Nephron (organoid): ENCODE data around the gene UBXN11.

ENCODE experiments used
- H3K27ac Mint-ChIP-seq, 3 experiments: 2 replicates each; pipeline ENCODE4 v1.8.0; 2020; ENCODE audit warnings: mixed read lengths in 3 of 3, mild to moderate bottlenecking in 2 of 3, moderate library complexity in 1 of 3
- H3K27me3 Mint-ChIP-seq: 2 replicates; pipeline ENCODE4 v1.8.0; 2021; ENCODE audit warnings: low read depth, mild to moderate bottlenecking, moderate library complexity, mixed read lengths
- H3K36me3 Mint-ChIP-seq: 2 replicates; pipeline ENCODE4 v1.8.0; 2020; ENCODE audit warnings: low read depth, mixed read lengths
- H3K4me1 Mint-ChIP-seq: 2 replicates; pipeline ENCODE4 v1.8.0; 2020; ENCODE audit warnings: mixed read lengths
- H3K4me3 Mint-ChIP-seq, 3 experiments: 2 replicates each; pipeline ENCODE4 v1.8.0; 2020; ENCODE audit warnings: mild to moderate bottlenecking in 3 of 3, mixed read lengths in 3 of 3, moderate library complexity in 2 of 3
- H3K9me3 Mint-ChIP-seq: 2 replicates; pipeline ENCODE4 v1.8.0; 2020; ENCODE audit warnings: mixed read lengths
- TF ChIP-seq, protein P1 (sequence below), 3 experiments: fragments of 200-600 bp; sonication (generic); IDR thresholded peaks; one replicate each; pipeline ENCODE4 v1.5.0; 2021; ENCODE audit warnings: antibody characterized with exemption in 3 of 3; ENCODE audit not compliant: unreplicated experiment in 3 of 3

Gene UBXN11

DNA sequence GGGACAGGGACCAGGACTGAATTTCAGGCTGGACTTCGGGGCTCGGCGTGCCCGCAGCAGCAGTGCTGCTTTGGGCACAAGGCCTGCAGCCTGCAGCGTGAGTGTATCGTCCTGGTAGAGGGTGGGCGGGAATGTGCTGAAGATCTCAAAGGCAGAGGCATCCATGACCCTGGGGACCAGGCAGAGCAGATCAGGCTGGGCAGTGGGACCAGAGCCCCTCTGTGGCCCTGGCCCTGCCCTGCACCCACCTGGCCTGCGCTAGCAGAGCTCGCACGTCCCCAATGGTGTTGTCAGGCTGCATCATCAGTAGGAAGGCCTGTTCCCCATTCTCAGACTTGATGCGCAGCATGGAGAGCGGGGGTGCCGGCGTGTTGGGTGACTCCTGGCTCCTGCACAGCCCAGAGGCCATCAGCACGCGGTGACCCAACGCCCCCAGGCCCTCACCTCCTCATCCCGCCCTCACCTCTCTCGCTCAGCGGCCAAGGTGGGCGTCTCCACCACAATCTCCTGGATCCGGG lies 24.0 kb downstream of the UBXN11 start:
- H3K27ac Mint-ChIP-seq, result no peak overlapping the region
- H3K4me3 Mint-ChIP-seq, result peak overlapping the region in 2 of 3 experiments; percentile 16 to 42
- peaks cover 9% of the 10 kb centered on the region for H3K36me3 Mint-ChIP-seq
- H3K27me3 Mint-ChIP-seq, result peaks cover 5% of the 10 kb centered on the region
- TF ChIP-seq, protein P1, sequence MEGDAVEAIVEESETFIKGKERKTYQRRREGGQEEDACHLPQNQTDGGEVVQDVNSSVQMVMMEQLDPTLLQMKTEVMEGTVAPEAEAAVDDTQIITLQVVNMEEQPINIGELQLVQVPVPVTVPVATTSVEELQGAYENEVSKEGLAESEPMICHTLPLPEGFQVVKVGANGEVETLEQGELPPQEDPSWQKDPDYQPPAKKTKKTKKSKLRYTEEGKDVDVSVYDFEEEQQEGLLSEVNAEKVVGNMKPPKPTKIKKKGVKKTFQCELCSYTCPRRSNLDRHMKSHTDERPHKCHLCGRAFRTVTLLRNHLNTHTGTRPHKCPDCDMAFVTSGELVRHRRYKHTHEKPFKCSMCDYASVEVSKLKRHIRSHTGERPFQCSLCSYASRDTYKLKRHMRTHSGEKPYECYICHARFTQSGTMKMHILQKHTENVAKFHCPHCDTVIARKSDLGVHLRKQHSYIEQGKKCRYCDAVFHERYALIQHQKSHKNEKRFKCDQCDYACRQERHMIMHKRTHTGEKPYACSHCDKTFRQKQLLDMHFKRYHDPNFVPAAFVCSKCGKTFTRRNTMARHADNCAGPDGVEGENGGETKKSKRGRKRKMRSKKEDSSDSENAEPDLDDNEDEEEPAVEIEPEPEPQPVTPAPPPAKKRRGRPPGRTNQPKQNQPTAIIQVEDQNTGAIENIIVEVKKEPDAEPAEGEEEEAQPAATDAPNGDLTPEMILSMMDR (IDR thresholded peaks at IDR 0.05; ENCODE audit: unreplicated experiment in 3 of 3), result no peak
- no peaks in the 10 kb centered on the region for H3K9me3 Mint-ChIP-seq
- H3K4me1 Mint-ChIP-seq, result peaks cover 62% of the 10 kb centered on the region

DNA sequence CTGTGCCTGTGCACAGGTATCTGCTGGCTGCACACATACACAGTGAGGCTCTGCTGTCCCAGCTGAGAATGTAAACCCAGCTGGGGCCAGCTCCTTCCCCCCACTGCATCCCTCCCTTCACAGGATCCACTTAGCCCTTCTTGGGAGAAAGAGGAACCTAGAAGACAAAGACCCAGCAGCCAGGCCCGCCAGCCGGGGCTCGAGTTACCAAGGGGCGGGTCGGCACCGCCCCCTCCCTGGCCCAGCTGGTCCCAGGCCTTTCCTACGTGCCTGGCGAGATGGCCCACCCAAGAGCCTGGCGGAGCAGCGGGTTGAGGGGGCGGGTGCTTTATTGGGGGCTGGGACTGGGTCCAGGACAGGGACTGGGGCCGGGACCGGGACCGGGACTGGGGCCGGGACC lies 24.5 kb downstream of the UBXN11 start:
- H3K36me3 Mint-ChIP-seq, result peaks cover 11% of the 10 kb centered on the region
- H3K9me3 Mint-ChIP-seq, result no peaks in the 10 kb centered on the region
- peaks cover 57% of the 10 kb centered on the region for H3K4me1 Mint-ChIP-seq
- H3K27ac Mint-ChIP-seq, result peak overlapping the region; percentile 72 to 90 (median 74)
- TF ChIP-seq, protein P1 (IDR thresholded peaks at IDR 0.05; ENCODE audit: unreplicated experiment in 3 of 3), result no peak
- peak overlapping the region; percentile 80 to 90 (median 87) for H3K4me3 Mint-ChIP-seq
- H3K27me3 Mint-ChIP-seq, result peaks cover 5% of the 10 kb centered on the region

DNA sequence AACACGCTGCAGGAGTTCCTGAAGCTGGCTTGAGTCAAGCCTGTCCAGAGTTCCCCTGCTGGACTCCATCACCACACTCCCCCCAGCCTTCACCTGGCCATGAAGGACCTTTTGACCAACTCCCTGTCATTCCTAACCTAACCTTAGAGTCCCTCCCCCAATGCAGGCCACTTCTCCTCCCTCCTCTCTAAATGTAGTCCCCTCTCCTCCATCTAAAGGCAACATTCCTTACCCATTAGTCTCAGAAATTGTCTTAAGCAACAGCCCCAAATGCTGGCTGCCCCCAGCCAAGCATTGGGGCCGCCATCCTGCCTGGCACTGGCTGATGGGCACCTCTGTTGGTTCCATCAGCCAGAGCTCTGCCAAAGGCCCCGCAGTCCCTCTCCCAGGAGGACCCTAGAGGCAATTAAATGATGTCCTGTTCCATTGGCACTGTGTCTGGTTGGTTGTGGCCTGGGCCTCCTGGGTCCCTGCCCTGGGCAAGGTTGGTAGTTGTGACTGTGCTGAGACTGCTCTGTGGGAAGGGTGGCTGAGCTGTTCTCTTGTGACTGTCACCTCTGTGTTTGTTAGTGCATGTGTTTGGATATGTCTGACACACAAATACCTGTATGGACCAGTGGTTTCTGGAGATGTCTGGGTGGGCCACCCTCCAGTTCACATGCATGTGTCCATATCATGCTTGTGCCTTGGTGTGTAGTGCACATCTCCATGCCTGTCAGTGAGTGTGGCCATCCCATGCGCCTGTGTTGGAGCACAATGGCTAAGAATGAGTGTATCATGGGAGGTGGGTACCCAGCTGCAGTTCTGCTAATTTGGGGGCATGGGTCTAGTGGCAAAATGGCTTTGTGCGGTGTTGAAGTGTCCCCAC lies 25.1 kb downstream of the UBXN11 start:
- TF ChIP-seq, protein P1 (IDR thresholded peaks at IDR 0.05; ENCODE audit: unreplicated experiment in 3 of 3), result no peak
- Mint-ChIP-seq H3K36me3 (peaks cover 14% of the 10 kb centered on the region), H3K27me3 (peaks cover 5% of the 10 kb centered on the region), H3K27ac (peak overlapping the region; percentile 72 to 90 (median 74)), H3K9me3 (no peaks in the 10 kb centered on the region), H3K4me3 (peak overlapping the region; percentile 80 to 90 (median 87)), H3K4me1 (peaks cover 57% of the 10 kb centered on the region)

DNA sequence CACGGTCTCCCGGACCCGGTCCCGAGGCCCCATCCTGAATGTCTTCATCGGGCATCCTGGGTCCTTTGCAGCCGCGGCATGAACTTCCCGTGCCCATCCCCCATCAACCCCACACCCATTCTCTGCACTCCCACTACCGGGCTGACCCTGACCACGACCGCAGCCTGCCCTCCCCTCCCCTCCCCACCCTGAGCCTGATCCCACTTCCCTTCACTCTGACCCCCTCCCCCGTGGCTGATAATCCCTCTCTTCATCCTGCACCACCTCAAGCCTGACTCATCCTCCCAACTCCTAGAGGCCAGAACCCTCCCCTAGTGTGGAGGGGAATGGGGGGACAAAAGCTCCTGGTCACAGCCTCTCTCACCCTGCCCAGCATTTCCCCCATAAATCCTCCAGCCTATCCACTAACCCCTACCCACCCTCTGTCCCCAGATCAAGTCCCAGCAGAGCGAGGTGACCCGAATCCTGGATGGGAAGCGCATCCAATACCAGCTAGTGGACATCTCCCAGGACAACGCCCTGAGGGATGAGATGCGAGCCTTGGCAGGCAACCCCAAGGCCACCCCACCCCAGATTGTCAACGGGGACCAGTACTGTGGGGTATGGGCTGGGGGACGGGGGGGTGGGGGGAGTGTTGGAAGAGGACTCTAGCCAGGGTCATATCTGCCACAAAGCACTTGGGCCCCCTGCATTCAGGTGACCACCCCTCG lies 25.9 kb downstream of the UBXN11 start:
- peaks cover 18% of the 10 kb centered on the region for H3K36me3 Mint-ChIP-seq
- peaks cover 5% of the 10 kb centered on the region for H3K27me3 Mint-ChIP-seq
- TF ChIP-seq, protein P1 (IDR thresholded peaks at IDR 0.05; ENCODE audit: unreplicated experiment in 3 of 3), result no peak
- peak overlapping the region; percentile 91 to 93 (median 93) for H3K4me3 Mint-ChIP-seq
- H3K9me3 Mint-ChIP-seq, result no peaks in the 10 kb centered on the region
- H3K27ac Mint-ChIP-seq, result peak overlapping the region; percentile 50 to 90 (median 74)
- H3K4me1 Mint-ChIP-seq, result peaks cover 61% of the 10 kb centered on the region

DNA sequence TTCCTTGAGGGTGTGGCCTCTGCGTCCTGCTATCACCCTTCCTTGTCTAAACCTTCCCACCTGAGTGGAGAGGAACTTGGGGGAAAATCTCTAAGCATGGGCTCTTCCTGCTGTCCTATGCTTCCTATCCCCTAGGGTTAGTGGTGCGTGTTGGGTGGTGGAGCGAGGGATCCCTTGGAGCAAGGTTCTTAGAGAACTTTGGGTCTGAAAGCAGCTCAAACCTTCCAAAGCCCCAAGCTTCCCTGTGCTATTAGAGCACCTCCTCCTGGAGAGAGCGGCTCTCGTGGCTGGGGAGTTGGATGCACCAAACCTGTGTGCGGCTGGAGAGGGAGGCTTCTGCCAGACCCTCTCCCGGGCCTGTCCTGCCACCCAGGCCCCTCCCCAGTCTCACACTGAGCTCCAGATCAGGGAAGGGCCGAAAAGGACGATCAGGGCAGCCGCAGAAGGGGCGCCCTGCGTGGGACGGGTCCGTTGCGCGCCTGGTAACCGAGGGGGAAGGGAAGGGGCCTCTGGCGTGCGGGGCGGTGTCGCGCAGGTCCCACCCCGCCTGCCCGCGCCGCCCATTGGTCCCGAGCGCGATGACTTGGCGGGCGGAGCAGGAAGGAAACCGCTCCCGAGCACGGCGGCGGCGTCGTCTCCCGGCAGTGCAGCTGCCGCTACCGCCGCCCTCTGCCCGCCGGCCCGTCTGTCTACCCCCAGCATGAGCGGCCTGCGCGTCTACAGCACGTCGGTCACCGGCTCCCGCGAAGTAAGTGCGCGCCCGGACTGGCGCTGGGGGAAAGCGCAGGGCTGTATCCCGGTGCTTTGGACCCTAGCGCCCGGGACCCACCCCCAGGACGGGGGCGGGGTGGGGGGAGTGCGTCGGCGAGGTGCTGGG lies 26.7 kb downstream of the UBXN11 start, which contains the start of gene SH3BGRL3:
TSS of gene SH3BGRL3 (plus strand) at position 631 of the 877 bp plus-strand sequence. CDS start at position 701, 70 bp downstream.
- Mint-ChIP-seq H3K4me3 (peak within 1 kb of the TSS; percentile 91 to 93 (median 93)), H3K27me3 (peaks cover 5% of the 10 kb centered on the region), H3K36me3 (peaks cover 20% of the 10 kb centered on the region), H3K4me1 (peaks cover 59% of the 10 kb centered on the region), H3K9me3 (no peaks in the 10 kb centered on the region), H3K27ac (peak within 1 kb of the TSS; percentile 79 to 90 (median 87))
- TF ChIP-seq, protein P1 (IDR thresholded peaks at IDR 0.05; ENCODE audit: unreplicated experiment in 3 of 3), result peak; percentile 19 to 43 (median 26)
